HG03135 (cell line): ENCODE measurements around the gene NAV2.

Experiments used
- ATAC-seq: cut with Tn5 transposase; IDR thresholded peaks from one replicate; pipeline ENCODE4 v1.9.1; 2021; ENCODE audit warnings: mild to moderate bottlenecking, moderate library complexity; ENCODE audit not compliant: unreplicated experiment

Gene NAV2

DNA sequence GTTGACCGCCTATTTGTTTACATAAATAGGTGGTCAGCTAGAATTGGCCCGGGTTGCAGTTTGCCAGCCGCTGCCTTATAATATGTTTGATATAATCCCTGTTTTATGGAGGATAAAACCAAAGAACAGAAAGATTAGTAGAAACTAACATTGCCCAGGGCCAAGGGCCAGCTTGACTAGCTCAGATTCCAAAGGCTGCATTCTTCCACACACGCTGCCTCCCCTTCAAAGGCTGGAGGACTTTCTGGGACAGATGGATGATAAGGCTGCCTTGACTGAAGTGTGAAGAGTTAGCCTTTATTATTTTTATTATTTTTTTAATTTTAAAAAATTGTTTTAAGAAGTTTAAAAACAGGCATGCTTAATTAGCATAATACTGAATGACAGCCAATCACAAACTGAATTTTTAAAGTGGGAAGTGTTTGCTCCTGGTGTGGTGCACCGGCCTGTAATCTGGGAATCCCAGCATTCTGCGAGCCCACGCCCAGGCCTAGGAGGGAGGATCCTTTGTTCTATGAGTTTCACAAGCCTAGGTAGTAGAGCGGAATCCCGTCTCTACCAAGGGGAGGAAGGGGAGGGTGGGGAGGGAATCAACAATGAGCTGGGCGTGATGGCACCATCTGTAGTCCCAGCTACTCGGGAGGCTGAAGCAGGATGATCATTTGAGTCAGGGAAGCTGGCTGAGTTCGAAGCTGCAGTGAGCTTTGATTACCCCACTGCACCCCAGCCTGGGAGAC, 114.9 kb downstream of the NAV2 start:
- ATAC-seq, result no peak

DNA sequence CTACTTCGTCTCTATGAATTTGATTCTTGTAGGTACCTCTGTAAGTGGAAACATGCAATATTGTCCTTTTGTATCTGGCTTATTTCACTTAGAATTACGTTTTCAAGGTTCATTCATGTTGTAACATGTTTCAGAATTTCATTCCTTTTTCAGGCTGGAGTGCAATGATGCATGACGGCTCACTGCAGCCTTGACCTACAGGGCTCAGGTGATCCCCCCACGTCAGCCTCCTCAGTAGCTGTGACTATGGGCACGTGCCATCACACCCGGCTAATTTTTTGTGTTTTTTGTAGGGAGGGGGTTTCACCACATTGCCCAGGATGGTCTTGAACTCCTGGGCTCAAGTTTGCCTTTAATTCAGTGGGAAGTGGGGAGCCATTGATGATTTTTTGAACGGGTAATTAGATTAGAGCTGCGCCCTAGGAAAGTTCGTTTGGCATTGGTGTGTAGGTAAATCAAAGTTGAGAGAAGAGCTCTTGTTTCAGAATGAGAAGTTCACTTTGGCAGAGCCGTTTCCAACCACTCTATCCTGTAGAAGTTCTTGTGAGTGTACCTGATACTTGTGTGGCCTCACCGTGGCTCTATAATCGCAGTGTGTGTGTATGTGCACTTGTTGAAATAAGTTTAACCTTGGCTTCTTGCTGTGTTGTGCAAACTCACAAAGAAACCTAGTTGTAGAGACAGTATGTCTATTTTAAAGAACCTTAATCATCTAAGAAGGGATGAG, 115.9 kb downstream of the NAV2 start:
- no peak for ATAC-seq

DNA sequence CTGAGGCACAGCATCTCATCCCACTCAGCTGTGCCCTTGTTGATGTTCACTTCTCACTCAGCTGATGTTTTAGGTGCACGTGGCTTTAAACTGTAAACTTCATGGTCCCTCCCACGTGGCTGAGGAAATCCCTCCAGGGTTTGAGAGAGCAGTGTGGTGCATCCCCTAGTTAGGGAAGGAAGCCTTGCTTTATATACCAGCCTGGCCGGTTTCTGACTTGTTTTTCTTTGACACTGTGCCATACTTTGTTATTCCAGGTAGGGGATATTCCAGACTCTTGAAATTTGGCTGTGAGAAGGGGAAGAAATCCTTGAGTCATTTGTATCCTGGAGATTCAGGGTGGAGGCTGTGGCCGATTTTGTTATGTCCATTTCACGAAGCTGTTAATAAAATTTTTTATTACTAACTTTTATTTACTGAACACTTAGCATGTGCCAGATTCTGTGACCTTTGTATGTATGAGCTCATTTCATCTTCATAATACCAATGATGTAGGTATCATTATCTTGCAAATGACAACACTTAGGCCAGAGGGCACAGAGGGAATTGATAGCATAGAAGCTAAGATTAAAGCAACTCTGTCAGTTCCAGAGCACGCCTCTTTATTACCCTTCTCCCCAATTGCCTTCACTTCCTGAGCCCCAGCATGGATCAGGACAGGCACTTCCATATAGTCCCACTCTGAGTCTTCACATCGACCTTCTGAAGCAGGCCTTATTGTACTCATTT, 116.6 kb downstream of the NAV2 start:
- ATAC-seq, result no peak

- no peak for ATAC-seq
Measured at GRCh38 chr11:19832086-19832750, 119.6 kb downstream of the NAV2 start.

DNA sequence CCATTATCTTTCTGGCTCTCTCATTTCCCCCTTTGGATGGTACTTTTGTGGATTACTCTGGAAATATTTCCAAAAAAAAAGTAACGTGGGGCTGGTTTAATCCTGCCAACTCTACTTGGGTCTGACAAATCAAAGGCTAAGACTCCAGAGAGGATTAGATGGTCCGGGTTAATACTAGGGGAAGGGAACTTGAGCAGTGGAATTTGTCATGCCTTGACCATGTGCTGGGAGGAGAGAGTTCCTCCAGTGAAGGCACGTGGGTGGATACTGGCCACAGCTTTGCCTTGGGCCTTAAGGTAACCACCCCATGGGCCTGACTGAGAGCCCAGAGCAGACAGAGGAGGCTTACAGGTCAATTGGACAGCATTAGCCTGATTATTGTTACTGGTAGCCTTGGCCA, 120.3 kb downstream of the NAV2 start:
- no peak for ATAC-seq

DNA sequence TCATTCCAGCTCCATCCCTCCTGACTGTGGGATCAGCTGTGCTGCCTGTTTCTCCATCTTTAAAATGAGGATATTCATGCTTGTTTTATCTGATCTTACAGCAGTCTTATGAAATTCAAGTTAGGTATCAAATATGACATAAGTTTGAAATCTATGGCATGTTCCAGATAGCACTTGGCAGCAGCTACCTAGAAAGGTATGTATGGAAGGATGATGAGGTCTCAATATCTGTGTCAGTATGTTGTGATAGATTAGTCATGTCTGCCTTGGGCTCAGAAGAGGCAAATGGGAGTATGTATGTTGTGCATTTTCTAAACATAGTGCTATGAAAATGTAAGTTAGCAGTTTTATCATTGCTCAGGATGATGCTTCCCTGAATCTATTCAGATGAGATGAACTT, 122.1 kb downstream of the NAV2 start:
- no peak for ATAC-seq

DNA sequence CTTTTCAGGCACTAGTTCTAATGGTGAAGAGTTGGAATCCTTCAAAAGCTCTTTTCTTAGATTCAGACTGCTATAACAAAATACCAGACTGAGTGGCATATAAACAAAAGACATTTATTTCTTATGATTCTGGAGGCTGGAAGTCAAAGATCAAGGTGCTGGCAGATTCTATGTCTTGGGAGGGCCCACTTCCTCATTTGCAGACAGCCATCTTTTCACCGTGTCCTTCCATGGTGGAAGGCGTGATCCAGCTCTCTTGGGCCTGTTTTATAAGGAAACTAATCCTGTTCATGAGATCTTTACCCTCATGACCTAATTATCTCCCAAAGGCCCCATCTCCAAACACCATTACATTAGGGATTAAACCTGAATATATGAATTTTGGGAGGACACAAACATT, 124.0 kb downstream of the NAV2 start:
- no peak for ATAC-seq

DNA sequence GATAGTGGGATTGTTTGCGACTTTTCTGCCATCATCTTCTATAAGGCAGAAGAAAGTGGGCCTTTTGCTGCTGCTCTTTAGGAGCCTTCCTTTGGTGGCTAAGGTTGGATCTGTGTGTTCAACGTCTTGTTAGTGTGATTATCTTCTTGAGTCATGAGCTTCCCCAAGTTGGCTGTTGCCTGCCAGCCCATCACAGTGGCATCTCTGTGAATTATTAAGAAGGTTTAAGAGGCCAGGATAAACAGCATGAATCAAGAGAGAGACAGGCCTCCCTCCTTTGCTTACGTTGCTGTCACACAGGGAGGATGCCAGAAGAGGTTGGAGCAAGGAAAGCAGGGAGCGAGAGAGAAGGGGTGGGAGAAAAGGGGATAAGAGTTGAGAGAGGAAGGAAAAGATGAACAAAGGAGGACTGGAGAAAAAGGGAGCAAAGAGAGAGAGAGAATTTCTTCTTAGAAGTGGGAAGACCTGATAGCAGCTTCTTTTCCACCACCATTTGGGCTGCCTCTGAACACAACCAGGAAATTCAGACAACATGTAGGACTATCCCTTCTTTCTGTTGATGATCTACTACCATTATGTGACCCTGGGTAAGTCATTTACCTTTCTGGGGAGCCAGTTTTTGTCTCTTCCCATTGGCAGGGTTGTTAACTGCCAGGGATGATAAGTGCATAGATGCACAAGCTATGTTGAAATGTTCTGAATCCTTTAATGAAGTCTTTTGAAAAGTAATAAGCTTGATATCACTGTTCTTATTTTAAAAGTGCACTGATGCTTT, 126.5 kb downstream of the NAV2 start:
- ATAC-seq, result no peak

- ATAC-seq, result no peak
Measured at GRCh38 chr11:19840961-19841360, 128.3 kb downstream of the NAV2 start.

DNA sequence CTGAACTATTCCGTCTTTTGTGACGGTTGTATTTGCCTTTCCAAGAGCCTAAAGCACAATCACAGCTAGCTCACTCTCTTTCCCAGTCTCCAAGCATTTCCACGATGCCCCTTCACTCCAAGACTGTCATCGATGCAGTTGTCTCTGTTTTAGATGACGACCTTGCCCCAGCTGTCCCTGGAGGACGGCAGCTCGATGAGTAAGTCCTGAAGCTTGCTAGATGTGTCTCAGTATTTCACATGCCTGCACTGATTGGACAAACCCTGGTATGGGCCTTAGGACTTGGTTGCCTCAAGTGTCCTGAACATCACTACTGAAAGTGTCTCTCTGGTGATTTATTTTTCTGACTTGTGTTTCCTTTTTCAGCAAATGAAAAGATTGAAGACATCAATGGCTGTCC, 129.9 kb downstream of the NAV2 start:
- no peak for ATAC-seq

DNA sequence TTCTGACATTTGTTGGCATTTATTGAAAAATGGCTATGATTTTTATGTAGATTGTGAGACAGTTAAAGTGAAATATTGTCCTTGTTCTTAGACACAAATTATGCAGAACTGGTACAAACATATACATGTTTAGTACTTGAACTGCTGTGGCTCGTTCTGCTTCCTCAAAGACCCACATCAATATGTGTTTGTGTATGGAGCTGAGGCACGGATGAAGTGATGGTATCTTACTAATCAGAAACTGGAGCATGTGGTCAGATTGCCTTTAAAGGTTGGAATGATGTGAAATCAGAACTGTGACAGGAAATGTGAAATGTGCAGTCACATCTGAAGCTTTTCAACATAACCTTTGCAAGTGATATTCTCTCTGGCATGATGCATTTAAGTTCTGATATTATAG, 130.4 kb downstream of the NAV2 start:
- ATAC-seq, result no peak

DNA sequence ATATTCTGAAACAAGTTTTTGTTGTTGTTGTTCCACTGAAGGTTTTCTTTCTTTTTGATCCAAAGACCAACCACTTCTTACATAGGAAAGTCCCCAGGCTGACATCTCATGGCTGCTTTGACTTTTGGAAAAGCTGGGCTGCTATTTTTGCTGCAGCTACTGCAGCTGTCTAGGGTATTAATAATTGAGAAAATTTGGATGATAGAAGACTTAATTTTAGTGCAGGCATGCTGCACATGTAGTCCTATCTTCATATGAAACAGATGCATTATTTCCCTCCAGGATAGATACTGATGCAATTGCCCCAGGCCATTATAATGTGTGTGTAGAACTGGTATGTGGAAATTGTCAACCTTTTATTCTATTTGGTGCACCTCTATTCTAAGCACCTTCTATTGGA, 131.4 kb downstream of the NAV2 start:
- no peak for ATAC-seq

GRCh38 chr11:19844806-19845205, 132.2 kb downstream of the NAV2 start:
- no peak for ATAC-seq

GRCh38 chr11:19845626-19846025, 133.0 kb downstream of the NAV2 start:
- no peak for ATAC-seq

DNA sequence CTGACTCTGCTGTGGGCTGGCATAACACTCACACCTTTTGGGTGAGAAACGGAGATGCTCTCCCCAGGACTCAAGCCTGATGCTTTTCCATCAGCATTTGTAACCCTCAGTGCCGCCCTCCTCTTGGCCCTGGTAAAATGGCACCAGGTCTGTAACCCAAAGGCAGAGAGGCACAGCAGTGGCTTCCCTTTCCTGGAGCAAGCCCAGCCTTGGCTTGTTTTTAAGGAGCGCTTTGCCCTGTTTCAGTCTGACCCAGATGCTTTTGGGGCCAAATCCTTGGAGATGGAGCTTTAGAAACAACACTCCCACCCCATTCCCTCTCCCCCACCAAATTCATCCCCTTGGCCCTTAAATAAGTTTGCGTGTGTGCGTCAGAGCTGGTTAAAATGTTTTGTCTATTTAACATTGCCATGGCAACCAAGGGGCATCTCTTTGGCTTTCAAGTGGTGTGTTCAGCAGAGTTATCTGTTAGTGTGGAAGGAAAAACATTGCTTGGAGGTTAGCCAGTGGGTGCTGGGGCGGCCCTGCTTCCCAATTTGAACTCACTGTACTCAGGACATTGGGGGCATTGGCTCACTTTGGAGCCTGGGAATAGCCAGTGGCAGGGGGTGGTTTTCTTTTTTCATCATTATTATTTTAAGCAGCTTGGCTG, 134.1 kb downstream of the NAV2 start:
- no peak for ATAC-seq

- no peak for ATAC-seq
Measured at GRCh38 chr11:19848219-19848618, 135.6 kb downstream of the NAV2 start.

GRCh38 chr11:19849107-19849789, 136.6 kb downstream of the NAV2 start:
- ATAC-seq, result no peak

GRCh38 chr11:19849947-19850593, 137.4 kb downstream of the NAV2 start:
- ATAC-seq, result no peak

GRCh38 chr11:19852288-19852687, 139.7 kb downstream of the NAV2 start:
- ATAC-seq, result no peak
